HG03196 (cell line): ENCODE results near the gene IDH3A.

Source experiments
- ATAC-seq: cut with Tn5 transposase; IDR thresholded peaks from one replicate; pipeline ENCODE4 v1.9.1; 2021; ENCODE audit not compliant: unreplicated experiment

IDH3A gene

GRCh38 chr15:78164010-78164409 is 14.8 kb downstream of the IDH3A start:
- ATAC-seq, result no peak

- peak; percentile 58 for ATAC-seq
Observed at GRCh38 chr15:78167227-78167888, 18.2 kb downstream of the IDH3A start.

DNA sequence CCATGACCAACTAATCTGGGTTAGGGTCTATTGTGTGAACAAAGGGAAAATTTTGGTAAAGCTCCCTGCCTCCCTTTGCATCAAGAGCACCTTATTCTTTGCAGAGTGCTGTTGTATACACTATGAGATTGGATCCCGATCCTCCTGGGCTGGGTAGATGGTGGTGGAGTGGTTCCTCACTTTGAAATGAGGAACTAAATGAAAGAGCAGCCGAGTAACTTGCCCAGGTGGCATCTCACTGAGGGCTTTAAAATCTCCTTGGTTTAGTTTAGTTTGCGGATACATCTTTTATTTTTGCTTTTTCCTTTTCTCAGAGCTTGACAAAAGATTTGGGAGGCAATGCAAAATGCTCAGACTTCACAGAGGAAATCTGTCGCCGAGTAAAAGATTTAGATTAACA is 19.4 kb downstream of the IDH3A start:
- ATAC-seq, result no peak

DNA sequence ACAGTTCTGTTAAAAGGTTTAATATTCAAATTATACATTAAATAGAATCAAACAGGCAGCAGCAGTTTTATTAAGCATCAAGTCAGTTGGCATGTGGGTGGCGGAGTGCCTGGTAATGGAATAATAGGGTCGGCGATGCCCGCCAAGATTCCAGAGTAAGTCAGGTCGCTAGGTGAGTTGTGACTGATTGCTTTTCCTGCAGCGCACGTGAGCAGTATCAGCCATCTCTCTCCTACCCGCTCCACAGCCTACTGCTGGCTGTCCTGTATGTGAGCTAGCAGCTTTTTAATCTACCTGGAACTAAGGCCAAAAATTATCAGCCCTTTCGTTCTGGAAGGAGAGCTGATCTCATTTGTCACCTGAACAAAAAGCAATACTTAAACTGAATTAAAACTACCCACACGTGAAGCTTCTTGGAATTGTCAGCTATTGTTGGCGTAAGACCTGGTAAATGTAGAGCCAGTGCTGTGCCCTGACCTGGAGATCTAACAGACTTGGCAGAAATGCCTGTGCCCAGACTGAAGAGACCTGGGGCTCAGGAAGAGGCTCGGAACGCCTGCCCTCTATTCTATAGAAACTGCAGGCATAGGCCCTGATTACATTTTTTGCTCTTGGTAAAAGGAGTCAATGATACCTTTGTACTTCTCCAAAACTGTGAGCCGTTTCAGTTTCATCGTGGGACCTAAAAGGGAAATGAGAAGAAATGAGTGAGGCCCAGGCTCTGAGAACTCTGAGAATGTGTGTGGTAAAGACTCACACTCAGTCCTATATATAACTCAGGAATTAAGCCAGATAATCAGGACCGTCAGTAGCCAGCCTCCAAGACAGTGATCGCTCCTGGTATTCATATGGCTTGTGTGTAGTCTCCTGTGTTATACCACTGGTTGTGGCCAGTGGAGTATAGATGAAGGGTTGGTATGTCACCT is 21.9 kb downstream of the IDH3A start:
- ATAC-seq, result peak; percentile 46

- ATAC-seq, result no peak
Observed at GRCh38 chr15:78171864-78172472, 22.8 kb downstream of the IDH3A start.

DNA sequence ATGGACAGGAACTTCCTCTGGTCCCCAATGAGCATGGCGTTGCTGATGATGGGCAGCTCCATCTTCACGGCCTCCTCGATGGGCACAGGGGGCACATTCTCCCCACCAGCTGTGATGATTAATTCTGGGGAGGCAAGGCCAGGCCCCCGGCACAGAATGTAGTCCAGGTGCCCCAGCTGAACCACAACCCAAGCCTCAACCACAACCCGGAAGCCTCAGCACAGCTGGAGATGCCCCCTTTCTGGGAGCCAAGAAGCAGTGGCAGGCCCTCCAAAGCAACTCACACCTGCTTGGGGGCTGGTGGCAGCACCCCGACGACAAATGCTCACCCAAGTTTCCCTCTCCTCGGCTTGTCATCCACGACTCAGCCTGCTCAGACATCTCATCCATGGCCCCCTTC is 25.2 kb downstream of the IDH3A start:
- ATAC-seq, result no peak

DNA sequence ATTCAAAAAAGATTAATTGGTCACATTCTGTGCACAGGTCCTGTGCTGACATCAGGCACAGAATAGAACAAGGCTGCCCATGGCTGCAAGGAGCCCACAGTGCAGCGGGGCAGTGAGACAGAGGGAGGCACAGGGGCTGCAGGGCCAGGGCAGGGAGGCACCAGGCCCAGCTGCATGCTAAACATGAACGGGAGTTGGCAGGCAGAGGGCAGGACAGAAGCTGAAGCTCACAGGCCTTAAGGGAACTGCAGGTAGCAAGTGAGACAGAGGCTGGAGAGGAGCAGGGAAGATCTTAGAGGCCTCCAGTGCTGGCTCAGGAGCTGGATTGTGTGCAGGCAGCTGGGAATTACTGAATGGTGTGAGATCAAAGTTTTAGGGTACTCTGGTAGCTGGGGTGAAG is 26.2 kb downstream of the IDH3A start:
- no peak for ATAC-seq

DNA sequence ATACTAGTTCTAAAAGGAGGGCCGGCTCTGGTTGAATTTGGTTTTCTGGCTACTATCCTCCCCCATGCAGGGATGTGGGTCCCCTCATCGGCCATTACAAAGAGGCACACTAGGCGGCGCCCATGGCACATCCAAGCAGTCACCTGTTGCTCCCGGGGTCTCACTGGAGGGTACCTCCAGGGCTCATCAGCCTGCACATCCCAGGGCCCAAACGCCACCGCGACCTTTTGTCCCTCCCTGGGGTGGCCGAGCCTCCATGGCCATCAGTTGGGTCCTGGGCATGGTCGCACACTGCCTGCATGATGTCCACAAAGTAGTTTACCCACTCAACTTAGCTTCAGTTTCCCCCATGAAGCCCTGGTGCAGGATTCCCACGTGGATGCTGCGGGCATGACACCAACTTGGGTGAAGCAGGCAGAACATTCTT is 28.3 kb downstream of the IDH3A start:
- no peak for ATAC-seq

- no peak for ATAC-seq
Observed at GRCh38 chr15:78178064-78178463, 28.9 kb downstream of the IDH3A start.

GRCh38 chr15:78179286-78179840 is 30.2 kb downstream of the IDH3A start:
- ATAC-seq, result no peak

- ATAC-seq, result no peak
Observed at GRCh38 chr15:78179906-78180305, 30.7 kb downstream of the IDH3A start.

DNA sequence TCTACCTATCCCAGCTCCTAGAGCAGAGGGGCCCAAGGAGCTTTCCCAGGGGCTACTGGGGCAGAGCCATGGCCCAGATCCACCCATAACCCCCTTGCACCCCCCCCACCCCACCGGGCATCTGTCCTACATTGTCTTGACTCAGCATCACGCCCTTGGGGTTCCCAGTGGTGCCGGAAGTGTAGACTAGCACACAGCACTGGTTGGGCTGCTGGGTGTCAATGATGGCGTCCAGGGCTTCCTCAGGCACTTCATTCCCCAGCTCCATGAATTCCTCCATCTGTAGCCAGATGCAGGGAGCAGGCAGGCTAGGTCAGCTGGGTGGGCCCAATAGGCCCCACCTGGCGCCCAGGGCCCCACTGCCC is 33.2 kb downstream of the IDH3A start:
- no peak for ATAC-seq

GRCh38 chr15:78182821-78183220 is 33.7 kb downstream of the IDH3A start:
- no peak for ATAC-seq

DNA sequence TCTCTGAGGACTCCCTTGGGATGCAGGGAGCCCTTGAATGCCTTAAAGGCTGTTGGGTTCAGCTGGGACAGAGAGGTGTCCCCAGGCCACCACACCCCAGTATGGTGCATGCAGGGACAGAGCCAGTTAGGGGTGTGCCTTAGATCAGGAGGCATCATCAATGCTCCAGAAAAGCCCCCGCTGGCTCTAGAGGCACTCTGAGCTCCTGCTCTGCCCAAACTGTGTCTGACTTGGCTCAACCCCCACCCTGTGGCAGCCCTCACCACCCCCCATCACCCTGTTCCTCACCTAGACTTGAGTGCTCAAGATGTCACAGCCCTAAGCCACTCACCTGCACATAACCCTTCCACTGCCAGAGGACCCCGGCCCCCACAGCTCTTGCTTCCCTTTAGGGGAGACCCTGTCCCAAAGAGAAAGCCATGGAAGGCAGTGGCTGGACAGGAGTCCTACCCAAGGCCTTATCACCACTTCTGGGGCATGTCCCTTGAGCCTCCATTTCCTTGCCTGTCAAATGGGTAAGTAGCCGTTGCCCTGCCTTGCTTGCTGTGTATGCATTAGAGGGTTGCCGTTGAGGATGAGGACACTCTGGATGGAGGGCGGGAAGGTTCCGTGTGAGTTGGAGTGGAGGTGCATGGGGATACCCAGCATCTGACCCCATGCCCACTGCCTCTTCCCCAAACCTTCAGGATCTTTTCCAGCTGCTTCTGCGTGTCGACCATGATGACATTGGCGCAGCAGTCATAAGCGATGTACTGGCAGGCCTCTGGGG is 43.8 kb downstream of the IDH3A start:
- ATAC-seq, result no peak

DNA sequence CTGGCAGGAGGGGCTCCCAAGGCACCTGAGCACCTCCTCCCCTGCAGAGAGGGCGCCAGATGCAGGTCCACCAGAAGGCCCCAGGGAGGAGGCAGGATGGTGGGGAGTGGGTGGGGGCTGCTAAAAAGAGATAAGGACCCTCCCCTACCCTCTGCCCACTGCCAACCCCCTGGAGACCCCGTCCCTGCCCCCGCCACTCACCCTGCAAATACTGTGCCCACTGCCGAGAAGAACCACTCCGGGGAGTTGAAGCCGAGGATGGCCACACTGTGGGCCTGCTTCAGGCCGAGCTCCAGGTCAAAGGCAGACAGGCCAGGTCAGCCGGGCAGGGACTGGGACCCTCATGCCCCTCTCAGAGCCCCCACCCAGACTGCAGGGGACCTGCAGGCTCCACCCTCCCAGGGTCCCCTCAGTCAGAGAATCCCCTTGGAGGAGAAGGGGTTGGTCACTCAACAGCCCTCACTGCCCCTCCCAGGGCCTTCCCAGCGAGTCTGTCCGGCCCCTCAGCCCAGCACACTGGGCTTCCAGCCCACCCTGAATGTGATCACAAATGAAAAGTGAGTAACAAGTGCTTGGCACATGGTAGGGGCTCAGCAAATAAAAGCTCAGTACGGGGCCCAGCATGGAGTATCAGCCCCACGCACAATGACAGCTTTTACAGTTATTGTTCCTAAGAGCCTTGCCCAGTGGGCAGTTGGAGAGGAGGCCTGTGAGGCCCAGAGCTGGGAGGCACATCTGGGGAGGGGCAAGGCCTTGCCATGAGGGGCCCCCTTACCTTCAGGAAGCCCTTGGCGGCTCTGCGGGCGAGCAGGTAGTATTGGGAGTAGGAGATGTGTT is 44.8 kb downstream of the IDH3A start:
- no peak for ATAC-seq

GRCh38 chr15:78194568-78194925 is 45.4 kb downstream of the IDH3A start:
- no peak for ATAC-seq

GRCh38 chr15:78195735-78196201 is 46.6 kb downstream of the IDH3A start:
- ATAC-seq, result no peak

- no peak for ATAC-seq
Observed at GRCh38 chr15:78197632-78198031, 48.5 kb downstream of the IDH3A start.

GRCh38 chr15:78200276-78200930 is 51.2 kb downstream of the IDH3A start:
- no peak for ATAC-seq
